HepG2 (cell line): ENCODE measurements around the gene UCN. TPM values are rescaled to one million over a fixed set of nuclear protein-coding genes. Genes with fewer than 3 reads are reported as not detected.
A peak's percentile ranks its signal among the peaks of the same experiment; 100 is the strongest.

ENCODE experiments used
- ATF5 ChIP-seq: sonication (generic); formaldehyde crosslinking; IDR thresholded peaks from 2 replicates; pipeline ENCODE4 v1.4.0; 2020; ENCODE audit warnings: mild to moderate bottlenecking, low read depth, missing genetic modification reagents
- CBFB ChIP-seq: sonication (generic); formaldehyde crosslinking; IDR thresholded peaks from 2 replicates; pipeline ENCODE4 v1.4.0; 2020; ENCODE audit warnings: missing genetic modification reagents
- CENPX ChIP-seq: sonication (generic); formaldehyde crosslinking; IDR thresholded peaks from 2 replicates; pipeline ENCODE4 v1.9.0; 2021; ENCODE audit warnings: mild to moderate bottlenecking, missing genetic modification reagents, moderate library complexity
- DPF2 ChIP-seq: sonication (generic); formaldehyde crosslinking; IDR thresholded peaks from 2 replicates; pipeline ENCODE4 v1.4.0; 2020; ENCODE audit warnings: mild to moderate bottlenecking, low read depth, missing genetic modification reagents, borderline replicate concordance
- HIVEP1 ChIP-seq: sonication (generic); formaldehyde crosslinking; IDR thresholded peaks from 2 replicates; pipeline ENCODE4 v1.4.0; 2020; ENCODE audit warnings: mild to moderate bottlenecking, missing genetic modification reagents
- HNF4A ChIP-seq: sonication (generic); formaldehyde crosslinking; IDR thresholded peaks from 2 replicates; pipeline ENCODE4 v1.4.0; 2020; ENCODE audit warnings: missing genetic modification reagents
- HOMEZ ChIP-seq: IDR thresholded peaks from 2 replicates; pipeline ENCODE4 v1.6.1; 2016; ENCODE audit warnings: low read depth
- ISL2 ChIP-seq: sonication (generic); formaldehyde crosslinking; IDR thresholded peaks from 2 replicates; pipeline ENCODE4 v1.5.0; 2020; ENCODE audit warnings: missing genetic modification reagents
- NFIC ChIP-seq: IDR thresholded peaks from 2 replicates; pipeline ENCODE4 v1.6.1; 2012; ENCODE audit warnings: mild to moderate bottlenecking, low read length, inconsistent platforms
- NR2C2 ChIP-seq: sonication (generic); formaldehyde crosslinking; IDR thresholded peaks from 2 replicates; pipeline ENCODE4 v1.4.0; 2020; ENCODE audit warnings: missing genetic modification reagents, mild to moderate bottlenecking, moderate library complexity, borderline replicate concordance
- NR2F2 ChIP-seq: IDR thresholded peaks from 2 replicates; pipeline ENCODE4 v1.6.1; 2012; ENCODE audit warnings: low read depth, inconsistent platforms, borderline replicate concordance
- ONECUT2 ChIP-seq: sonication (generic); formaldehyde crosslinking; IDR thresholded peaks from 2 replicates; pipeline ENCODE4 v1.4.0; 2020; ENCODE audit warnings: missing genetic modification reagents
- PHB2 ChIP-seq: fragments of 450-650 bp; IDR thresholded peaks from 2 replicates; pipeline ENCODE4 v1.6.1; 2018; ENCODE audit not compliant: partially characterized antibody
- PHF20 ChIP-seq: sonication (generic); formaldehyde crosslinking; IDR thresholded peaks from 2 replicates; pipeline ENCODE4 v1.5.0; 2020; ENCODE audit warnings: mild to moderate bottlenecking, missing genetic modification reagents
- PRMT3 ChIP-seq: sonication (generic); formaldehyde crosslinking; IDR thresholded peaks from 2 replicates; pipeline ENCODE4 v1.8.1; 2022; ENCODE audit warnings: low read depth, mild to moderate bottlenecking, moderate library complexity, missing genetic modification reagents, borderline replicate concordance
- SP140L ChIP-seq: sonication (generic); formaldehyde crosslinking; IDR thresholded peaks from 2 replicates; pipeline ENCODE4 v1.4.0; 2020; ENCODE audit warnings: missing genetic modification reagents, borderline replicate concordance
- TAF1 ChIP-seq: sonication (generic); formaldehyde crosslinking; IDR thresholded peaks from 2 replicates; pipeline ENCODE4 v1.4.0; 2020; ENCODE audit warnings: missing genetic modification reagents
- TBX2 ChIP-seq: sonication (generic); formaldehyde crosslinking; IDR thresholded peaks from 2 replicates; pipeline ENCODE4 v1.5.0; 2020; ENCODE audit warnings: missing genetic modification reagents, mild to moderate bottlenecking, borderline replicate concordance
- TERF1 ChIP-seq: sonication (generic); formaldehyde crosslinking; IDR thresholded peaks from 2 replicates; pipeline ENCODE4 v1.8.0; 2022; ENCODE audit warnings: mild to moderate bottlenecking, missing genetic modification reagents, moderate library complexity
- YY1 ChIP-seq: IDR thresholded peaks from 2 replicates; pipeline ENCODE4 v1.6.1; 2011; ENCODE audit warnings: low read length, low read depth, moderate library complexity, mild to moderate bottlenecking; ENCODE audit not compliant: insufficient read depth, insufficient replicate concordance
- ZBTB37 ChIP-seq: sonication (generic); formaldehyde crosslinking; IDR thresholded peaks from 2 replicates; pipeline ENCODE4 v1.4.0; 2020; ENCODE audit warnings: mild to moderate bottlenecking, missing genetic modification reagents
- ZFY ChIP-seq: sonication (generic); formaldehyde crosslinking; IDR thresholded peaks from 2 replicates; pipeline ENCODE4 v1.4.0; 2020; ENCODE audit warnings: missing genetic modification reagents
- ZNF207 ChIP-seq: fragments of 450-650 bp; IDR thresholded peaks from 2 replicates; pipeline ENCODE4 v1.6.1; 2016; ENCODE audit warnings: antibody characterized with exemption, borderline replicate concordance
- ZNF335 ChIP-seq: sonication (generic); formaldehyde crosslinking; IDR thresholded peaks from 2 replicates; pipeline ENCODE4 v1.4.0; 2020; ENCODE audit warnings: missing genetic modification reagents
- ZNF510 ChIP-seq: sonication (generic); formaldehyde crosslinking; IDR thresholded peaks from 2 replicates; pipeline ENCODE4 v1.4.0; 2020; ENCODE audit warnings: low read depth, mild to moderate bottlenecking, missing genetic modification reagents
- ZNF737 ChIP-seq: sonication (generic); formaldehyde crosslinking; IDR thresholded peaks from 2 replicates; pipeline ENCODE4 v1.5.0; 2020; ENCODE audit warnings: missing genetic modification reagents, mild to moderate bottlenecking, borderline replicate concordance
- polyA plus RNA-seq, 8 experiments: library from polyadenylated mRNA; depleted of rRNA in 3 of 8; stranded (reverse) in 7 of 8; unstranded in 1 of 8; fragments of >200 nt; fragmentation: Illumina TruSeq in 4 of 8; extraction: Trizol in 4 of 8; gene quantifications; 2 replicates each; pipeline versions ENCODE4 v1.2.1 to v1.2.3, GENCODE V29; 2011 to 2016; ENCODE audit warnings: low read depth in 4 of 8, missing spikeins in 1 of 8, mixed read lengths in 1 of 8; ENCODE audit not compliant: insufficient read depth in 1 of 8
- total RNA-seq, 5 experiments: library from RNA; depleted of rRNA; stranded (reverse); fragments of >200 nt; fragmentation: Illumina TruSeq; extraction: Trizol; gene quantifications; 2 replicates each; pipeline ENCODE4 v1.2.3, GENCODE V29; 2016; ENCODE audit warnings: low read depth in 1 of 5

The UCN gene
- total and polyA plus RNA-seq, 2 of the 13 experiments (the other 11 are each of a cell fraction or from before 2014, with no cell fraction given): 1.2 to 2.3 TPM

GRCh38 chr2:27353762-27354596 lies 45.7 kb upstream of the UCN start (continued):
- TF ChIP-seq HIVEP1 (CRISPR knock-in tag) (no peak), CENPX (CRISPR knock-in tag) (no peak), PHB2 (no peak), SP140L (CRISPR knock-in tag) (no peak), NFIC (peak; percentile 43; the same call in 1 of the 2 replicates), PRMT3 (CRISPR knock-in tag) (no peak), DPF2 (CRISPR knock-in tag) (no peak), ZNF510 (CRISPR knock-in tag) (no peak), ZNF737 (CRISPR knock-in tag) (no peak), ISL2 (CRISPR knock-in tag) (no peak), NR2C2 (CRISPR knock-in tag) (peak; percentile 53; the same call in 1 of the 2 replicates), PHF20 (no peak), ZNF335 (0 out of 2 replicates have a peak, but pooled peaks have one; percentile 20), ZNF207 (no peak), ATF5 (CRISPR knock-in tag) (no peak), ZBTB37 (no peak), YY1 (no peak), TAF1 (CRISPR knock-in tag) (no peak; the same call in 1 of the 2 replicates), ZFY (CRISPR knock-in tag) (peak; percentile 68), TBX2 (CRISPR knock-in tag) (peak; percentile 68; the same call in 1 of the 2 replicates), ONECUT2 (CRISPR knock-in tag) (no peak), HOMEZ (peak; percentile 31; the same call in 1 of the 2 replicates), NR2F2 (0 out of 2 replicates have a peak, but pooled peaks have one; percentile 20), CBFB (CRISPR knock-in tag) (0 out of 2 replicates have a peak, but pooled peaks have one; percentile 9), HNF4A (CRISPR knock-in tag) (peak; percentile 92), TERF1 (no peak)
